Activated T-cell treated with anti-CD3 and anti-CD28 coated beads, Interleukin-2, amount 50 U/mL, for 4 hours (primary cell): ENCODE results near the gene ARID1B. TPM values are rescaled to one million over a fixed set of nuclear protein-coding genes. Genes with fewer than 3 reads are reported as not detected.
"Not testable (repeated sequence)": the region's sequence is repeated elsewhere in the genome, so short reads cannot be mapped to it uniquely, and the experiment has no call there.

Experiments used
- ATAC-seq, 2 donors: fragments of 200-7000 bp; cut with Tn5 transposase; one replicate each; pipeline ENCODE4 v1.10.0; 2021
- DNase-seq: peaks from one replicate; pipeline ENCODE4 v3.0.0-alpha.2; 2020
- H3K27me3 Mint-ChIP-seq: one replicate; pipeline ENCODE4 v1.8.0; 2021; ENCODE audit warnings: low read depth, mixed read lengths
- H3K36me3 Mint-ChIP-seq: one replicate; pipeline ENCODE4 v1.8.0; 2022; ENCODE audit warnings: mixed read lengths; ENCODE audit not compliant: insufficient read depth
- H3K4me1 Mint-ChIP-seq: one replicate; pipeline ENCODE4 v1.8.0; 2021; ENCODE audit warnings: low read depth, mixed read lengths
- H3K4me3 Mint-ChIP-seq: one replicate; pipeline ENCODE4 v1.8.0; 2021; ENCODE audit warnings: mild to moderate bottlenecking, moderate library complexity, mixed read lengths
- H3K9me3 Mint-ChIP-seq: one replicate; pipeline ENCODE4 v1.8.0; 2021; ENCODE audit warnings: mixed read lengths
- total RNA-seq, 3 donors: library from RNA; stranded (reverse); gene quantifications; one replicate each; pipeline ENCODE4 v1.2.1, GENCODE V29; 2021

ARID1B gene
- total RNA-seq, 3 donors from 2014 or later = 45.6 to 46.6 (median 46.0) TPM

GRCh38 chr6:157021993-157022740 lies 245.0 kb downstream of the ARID1B start:
- H3K4me3 Mint-ChIP-seq = peak overlapping the region; percentile 92
- DNase-seq (peak; percentile 83), ATAC-seq (peak; percentile 73 to 76)
- H3K27me3 Mint-ChIP-seq = no peaks in the 10 kb centered on the region
- no peaks in the 10 kb centered on the region for H3K36me3 Mint-ChIP-seq
- peaks cover 55% of the 10 kb centered on the region for H3K4me1 Mint-ChIP-seq
- H3K9me3 Mint-ChIP-seq = no peaks in the 10 kb centered on the region

GRCh38 chr6:157023958-157024357 lies 246.8 kb downstream of the ARID1B start:
- DNase-seq (no peak), ATAC-seq (no peak)
- H3K9me3 Mint-ChIP-seq = no peaks in the 10 kb centered on the region
- H3K4me3 Mint-ChIP-seq = no peak overlapping the region
- peaks cover 42% of the 10 kb centered on the region for H3K4me1 Mint-ChIP-seq
- H3K36me3 Mint-ChIP-seq = no peaks in the 10 kb centered on the region
- H3K27me3 Mint-ChIP-seq = no peaks in the 10 kb centered on the region

GRCh38 chr6:157024745-157025144 lies 247.6 kb downstream of the ARID1B start:
- Mint-ChIP-seq H3K4me1 (peaks cover 38% of the 10 kb centered on the region), H3K9me3 (no peaks in the 10 kb centered on the region), H3K4me3 (no peak overlapping the region), H3K27me3 (no peaks in the 10 kb centered on the region), H3K36me3 (peaks cover 4% of the 10 kb centered on the region)
- DNase-seq = no peak
- no peak for ATAC-seq

- DNase-seq (no peak), ATAC-seq (no peak)
- no peaks in the 10 kb centered on the region for H3K9me3 Mint-ChIP-seq
- H3K36me3 Mint-ChIP-seq = peaks cover 7% of the 10 kb centered on the region
- H3K27me3 Mint-ChIP-seq = no peaks in the 10 kb centered on the region
- no peak overlapping the region for H3K4me3 Mint-ChIP-seq
- peaks cover 39% of the 10 kb centered on the region for H3K4me1 Mint-ChIP-seq
Measured at GRCh38 chr6:157025437-157025836, 248.3 kb downstream of the ARID1B start.

GRCh38 chr6:157029980-157030690 lies 253.0 kb downstream of the ARID1B start:
- Mint-ChIP-seq H3K36me3 (peaks cover 7% of the 10 kb centered on the region), H3K27me3 (no peaks in the 10 kb centered on the region), H3K4me3 (no peak overlapping the region), H3K4me1 (peaks cover 41% of the 10 kb centered on the region), H3K9me3 (no peaks in the 10 kb centered on the region)
- DNase-seq (no peak), ATAC-seq (no peak)

GRCh38 chr6:157030755-157031154 lies 253.6 kb downstream of the ARID1B start:
- no peak overlapping the region for H3K4me3 Mint-ChIP-seq
- no peaks in the 10 kb centered on the region for H3K9me3 Mint-ChIP-seq
- H3K27me3 Mint-ChIP-seq = no peaks in the 10 kb centered on the region
- DNase-seq (no peak), ATAC-seq (no peak)
- H3K36me3 Mint-ChIP-seq = peaks cover 7% of the 10 kb centered on the region
- peaks cover 35% of the 10 kb centered on the region for H3K4me1 Mint-ChIP-seq

- ATAC-seq = no peak
Measured at GRCh38 chr6:157032923-157033322, 255.7 kb downstream of the ARID1B start.

GRCh38 chr6:157033428-157034140 lies 256.4 kb downstream of the ARID1B start:
- peak in 1 of 2 donors; percentile 34 for ATAC-seq
- no peaks in the 10 kb centered on the region for H3K9me3 Mint-ChIP-seq

More at GRCh38 chr6:157032923-157033322, 255.7 kb downstream of the ARID1B start:
- no peaks in the 10 kb centered on the region for H3K27me3 Mint-ChIP-seq
- H3K36me3 Mint-ChIP-seq = peaks cover 7% of the 10 kb centered on the region
- no peaks in the 10 kb centered on the region for H3K9me3 Mint-ChIP-seq
- DNase-seq = no peak
- H3K4me3 Mint-ChIP-seq = peak overlapping the region; percentile 80
- H3K4me1 Mint-ChIP-seq = peaks cover 31% of the 10 kb centered on the region

GRCh38 chr6:157034436-157035230 lies 257.5 kb downstream of the ARID1B start:
- no peaks in the 10 kb centered on the region for H3K27me3 Mint-ChIP-seq
- peaks cover 26% of the 10 kb centered on the region for H3K4me1 Mint-ChIP-seq
- peaks cover 3% of the 10 kb centered on the region for H3K36me3 Mint-ChIP-seq
- no peaks in the 10 kb centered on the region for H3K9me3 Mint-ChIP-seq
- H3K4me3 Mint-ChIP-seq = peak overlapping the region; percentile 64
- ATAC-seq (peak; percentile 53 to 59), DNase-seq (no peak)

More at GRCh38 chr6:157033428-157034140, 256.4 kb downstream of the ARID1B start:
- H3K4me3 Mint-ChIP-seq = peak overlapping the region; percentile 80
- no peak for DNase-seq
- no peaks in the 10 kb centered on the region for H3K27me3 Mint-ChIP-seq
- H3K36me3 Mint-ChIP-seq = peaks cover 7% of the 10 kb centered on the region
- peaks cover 30% of the 10 kb centered on the region for H3K4me1 Mint-ChIP-seq

- Mint-ChIP-seq H3K27me3 (no peaks in the 10 kb centered on the region), H3K4me1 (peaks cover 24% of the 10 kb centered on the region), H3K4me3 (no peak overlapping the region), H3K36me3 (no peaks in the 10 kb centered on the region), H3K9me3 (no peaks in the 10 kb centered on the region)
- ATAC-seq (no peak), DNase-seq (no peak)
Measured at GRCh38 chr6:157035546-157035945, 258.4 kb downstream of the ARID1B start.

- H3K27me3 Mint-ChIP-seq = no peaks in the 10 kb centered on the region
- DNase-seq = no peak
- no peaks in the 10 kb centered on the region for H3K36me3 Mint-ChIP-seq
- H3K9me3 Mint-ChIP-seq = no peaks in the 10 kb centered on the region
- no peak for ATAC-seq
- H3K4me3 Mint-ChIP-seq = no peak overlapping the region
- H3K4me1 Mint-ChIP-seq = peaks cover 22% of the 10 kb centered on the region
Measured at GRCh38 chr6:157036245-157036711, 259.1 kb downstream of the ARID1B start.

GRCh38 chr6:157037165-157037564 lies 260.0 kb downstream of the ARID1B start:
- H3K4me3 Mint-ChIP-seq = no peak overlapping the region
- H3K9me3 Mint-ChIP-seq = no peaks in the 10 kb centered on the region
- H3K36me3 Mint-ChIP-seq = peaks cover 2% of the 10 kb centered on the region
- peaks cover 23% of the 10 kb centered on the region for H3K4me1 Mint-ChIP-seq
- ATAC-seq (no peak), DNase-seq (no peak)
- H3K27me3 Mint-ChIP-seq = no peaks in the 10 kb centered on the region

GRCh38 chr6:157038610-157039009 lies 261.4 kb downstream of the ARID1B start:
- Mint-ChIP-seq H3K36me3 (peaks cover 2% of the 10 kb centered on the region), H3K27me3 (no peaks in the 10 kb centered on the region), H3K9me3 (no peaks in the 10 kb centered on the region), H3K4me1 (peaks cover 14% of the 10 kb centered on the region), H3K4me3 (no peak overlapping the region)
- DNase-seq (no peak), ATAC-seq (no peak)

GRCh38 chr6:157039639-157040038 lies 262.5 kb downstream of the ARID1B start:
- not testable (repeated sequence) for H3K9me3 Mint-ChIP-seq, H3K36me3 Mint-ChIP-seq, H3K4me1 Mint-ChIP-seq, H3K4me3 Mint-ChIP-seq, H3K27me3 Mint-ChIP-seq, DNase-seq, ATAC-seq
